OCI-LY7 (cell line): ENCODE results near the gene GLUL. TPM values are rescaled to one million over a fixed set of nuclear protein-coding genes. Genes with fewer than 3 reads are reported as not detected.

ENCODE experiments used
- Bru-seq: library from RNA; stranded (reverse); fragments of 400-500 nt; gene quantifications from one replicate; lab custom pipeline; 2021; lab: Mats Ljungman, UMichigan
- BruChase-seq, 2 experiments: library from RNA; stranded (reverse); fragments of 400-500 nt; gene quantifications; one replicate each; lab custom pipeline; 2021; lab: Mats Ljungman, UMichigan
- BruUV-seq: library from RNA; stranded (reverse); fragments of 400-500 nt; replicated peaks from 2 replicates; lab custom pipeline; 2021; lab: Mats Ljungman, UMichigan
- CTCF ChIA-PET: fragments of 300-600 bp; sonication (Branson Sonifier 250); formaldehyde crosslinking; loops from one replicate; lab custom pipeline; 2022; ENCODE audit warnings: antibody characterized with exemption; ENCODE audit not compliant: unreplicated experiment; lab: Charles Lee
- POLR2A ChIA-PET: fragments of 300-600 bp; sonication (Branson Sonifier 250); formaldehyde crosslinking; loops from one replicate; lab custom pipeline; 2022; ENCODE audit warnings: antibody characterized with exemption; lab: Charles Lee
- DNase-seq: peaks from one replicate; pipeline ENCODE4 v3.0.0-alpha.2; 2015; ENCODE audit warnings: low spot score
- H2AFZ ChIP-seq: fragments of 200-600 bp; sonication (generic), shearing (Covaris generic); 2 replicates; pipeline ENCODE4 v1.6.1; 2014; ENCODE audit warnings: mild to moderate bottlenecking, antibody characterized with exemption, low read length, moderate library complexity
- H3K27ac ChIP-seq: fragments of 200-600 bp; sonication (generic); 2 replicates; pipeline ENCODE4 v1.5.1; 2014; ENCODE audit warnings: mixed run types, low read depth, mild to moderate bottlenecking, moderate library complexity, low read length, inconsistent platforms; ENCODE audit not compliant: poor library complexity, severe bottlenecking
- H3K36me3 ChIP-seq: fragments of 200-600 bp; sonication (generic); 2 replicates; pipeline ENCODE4 v1.6.1; 2014; ENCODE audit warnings: mild to moderate bottlenecking, antibody characterized with exemption, low read length, moderate library complexity, mixed read lengths; ENCODE audit not compliant: insufficient read depth
- H3K4me1 ChIP-seq: fragments of 200-600 bp; sonication (generic); 2 replicates; pipeline ENCODE4 v1.5.1; 2014; ENCODE audit warnings: mild to moderate bottlenecking, low read length; ENCODE audit not compliant: insufficient read depth, poor library complexity, severe bottlenecking
- H3K4me2 ChIP-seq: fragments of 200-600 bp; sonication (generic); 2 replicates; pipeline ENCODE4 v1.6.1; 2014; ENCODE audit warnings: mild to moderate bottlenecking, low read length
- H3K4me3 ChIP-seq: fragments of 200-600 bp; sonication (generic); 2 replicates; pipeline ENCODE4 v1.5.1; 2014; ENCODE audit warnings: mild to moderate bottlenecking, low read depth, low read length; ENCODE audit not compliant: poor library complexity, severe bottlenecking
- H3K79me2 ChIP-seq: fragments of 200-600 bp; sonication (generic); 2 replicates; pipeline ENCODE4 v1.6.1; 2016; ENCODE audit warnings: low read depth, mild to moderate bottlenecking, low read length, moderate library complexity, mixed read lengths; ENCODE audit not compliant: insufficient read depth
- H3K9me2 ChIP-seq: fragments of 200-600 bp; sonication (generic); 2 replicates; pipeline ENCODE4 v1.6.1; 2016; ENCODE audit warnings: mild to moderate bottlenecking, low read length, mixed read lengths; ENCODE audit not compliant: insufficient read depth
- H3K9me3 ChIP-seq: fragments of 200-600 bp; sonication (generic); 2 replicates; pipeline ENCODE4 v1.6.1; 2014; ENCODE audit warnings: mild to moderate bottlenecking, mixed run types, low read length, mixed read lengths
- H4K20me1 ChIP-seq: fragments of 200-600 bp; sonication (generic); 2 replicates; pipeline ENCODE4 v1.6.1; 2014; ENCODE audit warnings: mild to moderate bottlenecking, antibody characterized with exemption, low read length, moderate library complexity, mixed read lengths; ENCODE audit not compliant: insufficient read depth
- EZH2phosphoT487 ChIP-seq: fragments of 200-600 bp; sonication (generic); IDR thresholded peaks from 2 replicates; pipeline ENCODE4 v1.6.1; 2018; ENCODE audit warnings: low read depth, borderline replicate concordance, mild to moderate bottlenecking, mixed run types, antibody characterized with exemption, low read length, moderate library complexity, mixed read lengths
- intact Hi-C: fragments of 100-400 bp; cut with micrococcal nuclease; formaldehyde crosslinking; loops from one replicate; pipeline ENCODE4 v1.10.0; 2022; ENCODE audit not compliant: unreplicated experiment
- long read RNA-seq: library from polyadenylated mRNA; stranded (forward); transcript quantifications from one replicate; pipeline ENCODE4 v2.0.0, GENCODE V29; 2022
- total RNA-seq, 2 experiments: library from RNA; depleted of rRNA in 1 of 2; stranded (reverse); fragments of >200 nt in 1 of 2; shearing (Covaris generic) in 1 of 2; gene quantifications; 2 replicates each; pipeline ENCODE4 v1.2.3, GENCODE V29; 2014 to 2022
- TF ChIP-seq, protein P1 (sequence below): fragments of 200-600 bp; sonication (generic); conservative IDR thresholded peaks from 2 replicates; pipeline ENCODE4 v1.5.1; 2014; ENCODE audit warnings: mild to moderate bottlenecking, antibody characterized with exemption, low read length, moderate library complexity, mixed read lengths

Gene GLUL
- total RNA-seq (2014; rRNA removed; shearing (Covaris generic)) = not detected in 2 replicates
- total RNA-seq (2022) = not detected in 2 replicates
- percentile 9 among the genes with signal in this experiment for Bru-seq, nascent RNA
- percentile 17 among the genes with signal in this experiment for BruChase-seq, experiment 1, labeled RNA remaining after a 6-hour chase
- BruChase-seq, experiment 2, labeled RNA remaining after a 2-hour chase = percentile 24 among the genes with signal in this experiment
- long read RNA-seq = 0 reads

DNA sequence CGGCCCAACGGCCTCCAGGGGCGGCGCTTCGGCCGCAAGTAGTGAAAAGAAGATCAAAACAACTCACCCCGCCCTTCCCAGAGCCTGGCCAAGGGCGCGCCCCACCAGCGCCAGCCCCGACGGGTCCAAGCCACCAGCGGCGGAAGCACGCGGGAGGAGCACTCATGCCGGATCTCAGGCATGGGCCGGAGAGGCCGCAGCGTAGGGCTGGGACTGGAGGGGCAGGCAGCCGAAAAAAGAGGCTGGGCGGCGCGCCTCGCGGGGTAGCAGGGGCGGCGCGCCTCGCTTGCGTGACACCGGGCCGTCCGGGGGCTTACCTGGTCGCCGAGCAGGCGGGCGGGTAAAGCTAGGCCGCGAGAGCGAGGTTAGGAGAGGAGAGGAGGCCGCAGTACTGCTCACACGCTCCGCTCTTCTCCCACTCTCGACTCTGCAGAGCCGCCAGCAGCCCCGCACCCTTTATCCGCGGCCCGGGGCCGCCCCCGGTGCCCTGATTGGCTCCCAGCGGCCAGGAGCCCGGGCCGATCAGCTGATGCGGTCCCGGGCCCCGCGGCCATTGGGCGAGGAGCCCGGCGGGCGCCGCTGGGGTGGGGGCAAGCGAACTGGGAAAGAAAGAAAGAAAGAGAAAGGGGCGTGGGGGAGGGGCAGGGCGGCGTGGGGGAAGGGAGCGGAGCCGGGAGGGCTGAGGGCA is at the start of gene GLUL:
Gene GLUL (minus strand): TSS at position 429 of the 688 bp plus-strand sequence. CDS start 3,053 bp downstream, outside the sequence.
- BruUV-seq = no TSS peak
- Histone ChIP-seq H3K4me1 (no peaks in the 10 kb centered on the region), H3K9me2 (no peaks in the 10 kb centered on the region), H3K4me3 (no peak within 1 kb of the TSS), H3K4me2 (no peak within 1 kb of the TSS), H3K27ac (no peak within 1 kb of the TSS), H3K79me2 (no peaks in the 10 kb centered on the region), H3K36me3 (no peaks in the 10 kb centered on the region), H2AFZ (no peak within 1 kb of the TSS), H3K9me3 (no peaks in the 10 kb centered on the region), H4K20me1 (no peaks in the 10 kb centered on the region)
- TF ChIP-seq EZH2phosphoT487 = no peak
- TF ChIP-seq, protein P1, sequence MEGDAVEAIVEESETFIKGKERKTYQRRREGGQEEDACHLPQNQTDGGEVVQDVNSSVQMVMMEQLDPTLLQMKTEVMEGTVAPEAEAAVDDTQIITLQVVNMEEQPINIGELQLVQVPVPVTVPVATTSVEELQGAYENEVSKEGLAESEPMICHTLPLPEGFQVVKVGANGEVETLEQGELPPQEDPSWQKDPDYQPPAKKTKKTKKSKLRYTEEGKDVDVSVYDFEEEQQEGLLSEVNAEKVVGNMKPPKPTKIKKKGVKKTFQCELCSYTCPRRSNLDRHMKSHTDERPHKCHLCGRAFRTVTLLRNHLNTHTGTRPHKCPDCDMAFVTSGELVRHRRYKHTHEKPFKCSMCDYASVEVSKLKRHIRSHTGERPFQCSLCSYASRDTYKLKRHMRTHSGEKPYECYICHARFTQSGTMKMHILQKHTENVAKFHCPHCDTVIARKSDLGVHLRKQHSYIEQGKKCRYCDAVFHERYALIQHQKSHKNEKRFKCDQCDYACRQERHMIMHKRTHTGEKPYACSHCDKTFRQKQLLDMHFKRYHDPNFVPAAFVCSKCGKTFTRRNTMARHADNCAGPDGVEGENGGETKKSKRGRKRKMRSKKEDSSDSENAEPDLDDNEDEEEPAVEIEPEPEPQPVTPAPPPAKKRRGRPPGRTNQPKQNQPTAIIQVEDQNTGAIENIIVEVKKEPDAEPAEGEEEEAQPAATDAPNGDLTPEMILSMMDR = no peak
- DNase-seq = no peak
- ChIA-PET CTCF (no interaction called here), POLR2A (no interaction called here)
- intact Hi-C loops = no loop called here

DNA sequence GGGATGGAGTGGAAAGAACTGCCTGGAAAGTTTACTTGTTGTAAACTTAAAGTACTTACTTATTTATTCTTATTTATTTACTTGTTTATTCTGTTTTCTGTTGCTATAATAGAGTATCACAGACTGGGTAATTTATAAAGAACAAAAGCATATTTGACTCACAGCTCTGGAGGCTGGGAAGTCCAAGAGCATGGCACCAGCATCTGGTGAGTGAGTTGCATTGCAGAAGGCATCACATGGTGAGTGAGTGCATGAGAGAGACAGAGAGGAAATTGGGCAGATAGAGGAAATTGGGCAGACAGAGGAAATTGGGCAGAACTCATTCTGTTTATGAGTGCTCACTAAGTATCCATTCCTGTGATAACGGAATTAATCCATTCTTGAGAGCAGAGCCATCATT is 46.7 kb upstream of the GLUL start:
- no peak for DNase-seq
- CTCF ChIA-PET = no interaction called here
- no TSS peak for BruUV-seq

More for the DNA sequence above, 46.7 kb upstream of the GLUL start:
- Histone ChIP-seq H3K27ac (no peak overlapping the region), H3K36me3 (no peaks in the 10 kb centered on the region), H3K4me1 (no peaks in the 10 kb centered on the region), H3K9me3 (no peaks in the 10 kb centered on the region), H4K20me1 (no peaks in the 10 kb centered on the region), H3K79me2 (no peaks in the 10 kb centered on the region), H3K9me2 (no peaks in the 10 kb centered on the region), H3K4me3 (no peak overlapping the region), H3K4me2 (no peak overlapping the region), H2AFZ (no peak overlapping the region)
- POLR2A ChIA-PET = no interaction called here
- intact Hi-C loops = no loop called here
- TF ChIP-seq, protein P1 = no peak
- no peak for TF ChIP-seq EZH2phosphoT487
